Esophagus squamous epithelium (tissue), 5 donors: ENCODE data around the gene NUTM2D. TPM values are rescaled to one million over a fixed set of nuclear protein-coding genes. Genes with fewer than 3 reads are reported as not detected.
"Not testable (repeated sequence)": the region's sequence is repeated elsewhere in the genome, so short reads cannot be mapped to it uniquely, and the experiment has no call there.

ENCODE experiments used
- DNase-seq: peaks from one replicate; lab custom pipeline; 2025; lab: John Stamatoyannopoulos, UW
- H3K27ac ChIP-seq, 4 donors: fragments of 200-600 bp; sonication (generic); one replicate each; pipeline ENCODE4 v1.5.1; 2016 to 2019; ENCODE audit warnings: mild to moderate bottlenecking in 1 of 4
- H3K27me3 ChIP-seq, 4 donors: fragments of 200-600 bp; sonication (generic); 1 replicate in 3 of 4; 2 replicates in 1 of 4; pipeline versions ENCODE4 v1.5.1 to v1.6.0; 2017 to 2021; ENCODE audit warnings: antibody characterized with exemption in 1 of 4
- H3K36me3 ChIP-seq, 3 donors: fragments of 200-600 bp; sonication (generic); one replicate each; pipeline ENCODE4 v1.5.1; 2016 to 2019
- H3K4me1 ChIP-seq, 3 donors: fragments of 200-600 bp; sonication (generic); one replicate each; pipeline ENCODE4 v1.5.1; 2017 to 2019
- H3K4me3 ChIP-seq, 4 donors: fragments of 200-600 bp; sonication (generic); 1 replicate in 3 of 4; 2 replicates in 1 of 4; pipeline ENCODE4 v1.5.1; 2016 to 2019; ENCODE audit warnings: mild to moderate bottlenecking in 2 of 4, moderate library complexity in 1 of 4
- H3K9me3 ChIP-seq, 3 donors: fragments of 200-600 bp; sonication (generic); one replicate each; pipeline ENCODE4 v1.5.1; 2016 to 2019
- WGBS, 2 donors: methylation state at CpG; one replicate each; pipeline ENCODE4 v1.1.5; 2018; 5-methylcytosine and 5-hydroxymethylcytosine counted together
- intact Hi-C: fragments of 100-400 bp; cut with DNase I; formaldehyde crosslinking; loops from one replicate; pipeline ENCODE4 v1.15.0; 2022
- total RNA-seq, 4 donors: library from RNA; depleted of rRNA; stranded (reverse); fragments of >200 nt; gene quantifications; one replicate each; pipeline ENCODE4 v1.1.0, GENCODE V29; 2016
- donor health status: DM: yes; HTN: yes; CAD: no.

NUTM2D gene
- total RNA-seq, result 1 to 10 TPM; 1.1 to 4.1 (median 1.8) TPM

GRCh38 chr10:87357444-87357843, at the start of gene NUTM2D:
Gene NUTM2D, plus strand, starts transcription at chr10:87357744. Its CDS starts 522 bp downstream, at chr10:87358266.
- H3K27ac ChIP-seq, H3K4me3 ChIP-seq, H3K4me1 ChIP-seq, H3K9me3 ChIP-seq, DNase-seq, H3K36me3 ChIP-seq, intact Hi-C loops, H3K27me3 ChIP-seq: not testable (repeated sequence)
- WGBS, 2 donors, result no CpG with 5 or more reads among the region's 3 CpGs

GRCh38 chr10:87308702-87309101, 48.8 kb upstream of the NUTM2D start:
- H3K4me1 ChIP-seq, H3K27ac ChIP-seq, DNase-seq, H3K9me3 ChIP-seq, H3K4me3 ChIP-seq, H3K36me3 ChIP-seq, intact Hi-C loops, H3K27me3 ChIP-seq: not testable (repeated sequence)
- WGBS, 2 donors, result 88 to 100% methylated on average over 1 of the region's 1 CpG

GRCh38 chr10:87309657-87310056, 47.9 kb upstream of the NUTM2D start:
- intact Hi-C loops, H3K4me3 ChIP-seq, H3K27ac ChIP-seq, DNase-seq, H3K4me1 ChIP-seq, H3K9me3 ChIP-seq, H3K36me3 ChIP-seq, H3K27me3 ChIP-seq: not testable (repeated sequence)

GRCh38 chr10:87311521-87311920, 46.0 kb upstream of the NUTM2D start:
- DNase-seq, H3K9me3 ChIP-seq, intact Hi-C loops, H3K27me3 ChIP-seq, H3K27ac ChIP-seq, H3K4me3 ChIP-seq, H3K36me3 ChIP-seq, H3K4me1 ChIP-seq: not testable (repeated sequence)
- 33% methylated on average over 1 of the region's 1 CpG; no CpG with 5 or more reads in 1 of the 2 donors for WGBS, 2 donors

GRCh38 chr10:87313649-87314359, 43.7 kb upstream of the NUTM2D start:
- DNase-seq, result not testable (repeated sequence)

GRCh38 chr10:87314360-87314973, 43.1 kb upstream of the NUTM2D start:
- WGBS, 2 donors, result 64 to 80% methylated on average over 2 to 3 of the region's 4 CpGs
- intact Hi-C loops, H3K9me3 ChIP-seq, H3K4me1 ChIP-seq, H3K27ac ChIP-seq, H3K27me3 ChIP-seq, H3K4me3 ChIP-seq, DNase-seq, H3K36me3 ChIP-seq: not testable (repeated sequence)

More at GRCh38 chr10:87313649-87314359, 43.7 kb upstream of the NUTM2D start:
- H3K4me3 ChIP-seq, H3K27ac ChIP-seq, H3K9me3 ChIP-seq, H3K36me3 ChIP-seq, H3K27me3 ChIP-seq, intact Hi-C loops, H3K4me1 ChIP-seq: not testable (repeated sequence)
- WGBS, 2 donors, result 67 to 73% methylated on average over 3 of the region's 3 CpGs

- H3K4me1 ChIP-seq, intact Hi-C loops, H3K27ac ChIP-seq, DNase-seq, H3K4me3 ChIP-seq, H3K27me3 ChIP-seq, H3K9me3 ChIP-seq: not testable (repeated sequence)
- 56 to 63% methylated on average over 1 of the region's 1 CpG for WGBS, 2 donors
- H3K36me3 ChIP-seq, result peaks cover 0 to 11% (median 0%) of the 10 kb centered on the region in 3 donors
These were observed 36.0 kb upstream of the NUTM2D start for GRCh38 chr10:87321505-87321904.

- 92 to 100% methylated on average over 1 to 5 of the region's 5 CpGs for WGBS, 2 donors
- H3K4me3 ChIP-seq, H3K27ac ChIP-seq, H3K4me1 ChIP-seq, intact Hi-C loops, DNase-seq, H3K27me3 ChIP-seq, H3K9me3 ChIP-seq: not testable (repeated sequence)
- H3K36me3 ChIP-seq, result peaks cover 0 to 15% (median 0%) of the 10 kb centered on the region in 3 donors
These were observed 33.0 kb upstream of the NUTM2D start for GRCh38 chr10:87324559-87324958.

GRCh38 chr10:87327958-87328357, 29.6 kb upstream of the NUTM2D start:
- H3K4me3 ChIP-seq, H3K4me1 ChIP-seq, H3K27ac ChIP-seq, intact Hi-C loops, DNase-seq, H3K27me3 ChIP-seq, H3K9me3 ChIP-seq: not testable (repeated sequence)
- WGBS, 2 donors, result 92 to 100% methylated on average over 1 of the region's 1 CpG
- peaks cover 0 to 15% (median 0%) of the 10 kb centered on the region in 3 donors for H3K36me3 ChIP-seq

GRCh38 chr10:87329131-87329530, 28.4 kb upstream of the NUTM2D start:
- DNase-seq, H3K4me1 ChIP-seq, H3K4me3 ChIP-seq, intact Hi-C loops, H3K27ac ChIP-seq, H3K9me3 ChIP-seq, H3K27me3 ChIP-seq: not testable (repeated sequence)
- 83 to 90% methylated on average over 2 of the region's 2 CpGs for WGBS, 2 donors
- H3K36me3 ChIP-seq, result peaks cover 0 to 14% (median 0%) of the 10 kb centered on the region in 3 donors

- H3K9me3 ChIP-seq, H3K4me3 ChIP-seq, DNase-seq, H3K4me1 ChIP-seq, intact Hi-C loops, H3K27ac ChIP-seq, H3K27me3 ChIP-seq: not testable (repeated sequence)
- H3K36me3 ChIP-seq, result peaks cover 0 to 17% (median 0%) of the 10 kb centered on the region in 3 donors
- 26 to 53% methylated on average over 1 of the region's 1 CpG for WGBS, 2 donors
These were observed 24.9 kb upstream of the NUTM2D start for GRCh38 chr10:87332687-87333086.

- H3K4me3 ChIP-seq, H3K9me3 ChIP-seq, DNase-seq, H3K27ac ChIP-seq, H3K27me3 ChIP-seq, H3K36me3 ChIP-seq, intact Hi-C loops: not testable (repeated sequence)
- H3K4me1 ChIP-seq, result peaks cover 0 to 31% (median 6%) of the 10 kb centered on the region in 3 donors
- WGBS, 2 donors, result 64 to 66% methylated on average over 3 of the region's 3 CpGs
These were observed 17.1 kb upstream of the NUTM2D start for GRCh38 chr10:87340411-87340810.

- H3K27ac ChIP-seq, result peak overlapping the region; percentile 84 to 93 (median 88)
- H3K4me3 ChIP-seq, result peak overlapping the region; percentile 45 to 73 (median 52)
- H3K9me3 ChIP-seq, DNase-seq, H3K27me3 ChIP-seq, intact Hi-C loops, H3K36me3 ChIP-seq: not testable (repeated sequence)
- WGBS, 2 donors, result 0 to 2% methylated on average over 7 to 10 of the region's 54 CpGs
- peaks cover 0 to 31% (median 6%) of the 10 kb centered on the region in 3 donors for H3K4me1 ChIP-seq
These were observed 15.9 kb upstream of the NUTM2D start for GRCh38 chr10:87341546-87342142.
